Measurements from ENCODE around the gene SUSD3. TPM values are rescaled to one million over a fixed set of nuclear protein-coding genes. Genes with fewer than 3 reads are reported as not detected.

SUSD3 gene
- total and polyA plus RNA-seq, 2 donors (not counting 1 experiment from before 2014, with no cell fraction given) = 0.17 to 4.6 TPM

DNA sequence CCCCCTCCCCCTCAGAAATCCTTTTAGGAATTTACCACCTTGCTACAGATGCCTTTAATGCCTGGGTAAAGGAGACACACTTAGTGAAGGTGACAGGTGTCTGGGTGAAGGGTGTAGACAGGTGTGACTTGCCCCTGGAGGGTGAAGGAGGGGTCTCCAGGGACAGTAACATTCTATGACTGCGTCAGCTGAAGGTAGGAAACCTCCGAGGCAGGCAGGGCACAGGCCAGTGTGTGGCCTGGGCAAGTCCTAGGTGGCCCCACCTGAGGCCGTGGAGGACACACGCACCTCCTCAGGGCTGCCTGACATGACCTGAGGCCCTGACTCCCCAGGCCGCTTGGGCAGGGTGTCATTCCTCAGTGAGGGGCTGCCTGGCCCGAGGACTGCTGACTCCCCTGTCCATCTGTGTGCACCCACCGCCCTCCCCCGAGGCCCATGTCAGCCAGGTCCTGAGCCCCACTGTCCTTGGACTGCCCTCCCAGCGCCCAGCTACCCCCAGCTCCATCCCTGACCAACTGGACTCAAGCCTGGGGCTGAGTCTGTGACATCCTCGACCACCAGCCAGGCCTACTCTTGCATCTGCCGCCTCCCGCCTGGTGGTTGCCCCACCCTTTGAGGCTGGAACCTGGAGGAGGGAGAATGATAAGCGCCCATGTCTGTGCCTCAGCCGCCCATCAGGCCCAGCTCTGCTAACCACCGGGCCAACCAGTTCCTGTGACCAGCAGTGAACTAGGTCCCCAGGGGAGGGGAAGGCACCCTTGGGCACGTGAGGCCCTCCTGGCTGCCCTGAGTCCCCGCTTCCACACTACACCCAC lies 55.9 kb downstream of the SUSD3 start:
- no peak for DNase-seq (ENCODE audit: low read depth in 2 of 2)

DNA sequence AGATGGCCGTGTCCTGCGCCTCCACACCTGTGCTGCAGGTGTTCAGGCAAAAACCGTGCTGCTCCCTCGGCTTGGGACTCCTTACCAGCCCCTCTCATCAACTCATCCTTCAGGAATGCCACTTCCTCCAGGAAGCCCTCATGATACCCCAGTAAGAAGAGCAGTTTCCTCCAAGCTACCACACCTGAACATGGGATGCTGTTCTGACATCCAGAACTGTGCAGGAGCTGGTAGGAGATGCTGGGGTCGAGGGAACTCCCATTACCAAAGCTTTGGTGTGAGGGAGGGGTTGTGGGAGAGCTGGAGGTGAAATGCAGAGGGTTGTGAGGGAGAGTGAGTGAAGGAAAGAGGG lies 56.5 kb downstream of the SUSD3 start:
- H3K27me3 ChIP-seq (ENCODE audit: control insufficient read depth, insufficient read depth, low read length) = no peaks in the 10 kb centered on the region
- H4K20me1 ChIP-seq (ENCODE audit: control insufficient read depth, extremely low read depth, insufficient read depth, low read length) = no peaks in the 10 kb centered on the region
- TF ChIP-seq CTCF (conservative IDR thresholded peaks at IDR 0.05 in 1 of 2, IDR thresholded peaks at IDR 0.05 in 1 of 2; ENCODE audit: low read depth in 1 of 2, low read length in 2 of 2) = no peak
- no peak for TF ChIP-seq EZH2 (IDR thresholded peaks at IDR 0.05; ENCODE audit: low read length, missing control alignments)
- no peak overlapping the region for H3K4me3 ChIP-seq (replicated peaks in 1 of 4; ENCODE audit: control extremely low read depth in 1 of 4, insufficient read depth in 1 of 4, low read depth in 3 of 4, low read length in 4 of 4)
- H3K36me3 ChIP-seq (ENCODE audit: control insufficient read depth, insufficient read depth, low read length) = peaks cover 19% of the 10 kb centered on the region
- no peak overlapping the region for H3K27ac ChIP-seq (ENCODE audit: insufficient read depth, low read length)
- H3K4me2 ChIP-seq (ENCODE audit: extremely low read depth, insufficient read depth, low read length) = no peak overlapping the region
- H3K9me3 ChIP-seq (ENCODE audit: control insufficient read depth, insufficient read depth, low read depth, low read length) = no peaks in the 10 kb centered on the region
- H3K79me2 ChIP-seq (ENCODE audit: control insufficient read depth, insufficient read depth, low read length) = no peaks in the 10 kb centered on the region
- H3K9ac ChIP-seq (ENCODE audit: insufficient read depth, low read length) = no peak overlapping the region
- peaks cover 6% of the 10 kb centered on the region for H3K4me1 ChIP-seq (ENCODE audit: control insufficient read depth, extremely low read depth, insufficient read depth, low read length)
- no peak for DNase-seq (ENCODE audit: low read depth in 2 of 2)
- no peak overlapping the region for H2AFZ ChIP-seq (ENCODE audit: low read length)

More for the DNA sequence above, 55.9 kb downstream of the SUSD3 start:
- H3K4me1 ChIP-seq (ENCODE audit: control insufficient read depth, extremely low read depth, insufficient read depth, low read length) = peaks cover 4% of the 10 kb centered on the region
- no peaks in the 10 kb centered on the region for H3K27me3 ChIP-seq (ENCODE audit: control insufficient read depth, insufficient read depth, low read length)
- no peaks in the 10 kb centered on the region for H3K79me2 ChIP-seq (ENCODE audit: control insufficient read depth, insufficient read depth, low read length)
- H3K9ac ChIP-seq (ENCODE audit: insufficient read depth, low read length) = no peak overlapping the region
- H3K27ac ChIP-seq (ENCODE audit: insufficient read depth, low read length) = no peak overlapping the region
- no peak overlapping the region for H3K4me3 ChIP-seq (replicated peaks in 1 of 4; ENCODE audit: control extremely low read depth in 1 of 4, insufficient read depth in 1 of 4, low read depth in 3 of 4, low read length in 4 of 4)
- no peak overlapping the region for H2AFZ ChIP-seq (ENCODE audit: low read length)
- TF ChIP-seq CTCF (conservative IDR thresholded peaks at IDR 0.05 in 1 of 2, IDR thresholded peaks at IDR 0.05 in 1 of 2; ENCODE audit: low read depth in 1 of 2, low read length in 2 of 2) (no peak), EZH2 (IDR thresholded peaks at IDR 0.05; ENCODE audit: low read length, missing control alignments) (no peak)
- H3K9me3 ChIP-seq (ENCODE audit: control insufficient read depth, insufficient read depth, low read depth, low read length) = no peaks in the 10 kb centered on the region
- peaks cover 21% of the 10 kb centered on the region for H3K36me3 ChIP-seq (ENCODE audit: control insufficient read depth, insufficient read depth, low read length)
- H3K4me2 ChIP-seq (ENCODE audit: extremely low read depth, insufficient read depth, low read length) = no peak overlapping the region
- no peaks in the 10 kb centered on the region for H4K20me1 ChIP-seq (ENCODE audit: control insufficient read depth, extremely low read depth, insufficient read depth, low read length)

- H2AFZ ChIP-seq (ENCODE audit: low read length) = no peak overlapping the region
- peaks cover 8% of the 10 kb centered on the region for H3K4me1 ChIP-seq (ENCODE audit: control insufficient read depth, extremely low read depth, insufficient read depth, low read length)
- H3K27ac ChIP-seq (ENCODE audit: insufficient read depth, low read length) = no peak overlapping the region
- no peaks in the 10 kb centered on the region for H3K9me3 ChIP-seq (ENCODE audit: control insufficient read depth, insufficient read depth, low read depth, low read length)
- H3K4me3 ChIP-seq (replicated peaks in 1 of 4; ENCODE audit: control extremely low read depth in 1 of 4, insufficient read depth in 1 of 4, low read depth in 3 of 4, low read length in 4 of 4) = no peak overlapping the region
- no peak overlapping the region for H3K9ac ChIP-seq (ENCODE audit: insufficient read depth, low read length)
- peaks cover 15% of the 10 kb centered on the region for H3K36me3 ChIP-seq (ENCODE audit: control insufficient read depth, insufficient read depth, low read length)
- no peak overlapping the region for H3K4me2 ChIP-seq (ENCODE audit: extremely low read depth, insufficient read depth, low read length)
- H3K79me2 ChIP-seq (ENCODE audit: control insufficient read depth, insufficient read depth, low read length) = no peaks in the 10 kb centered on the region
- H4K20me1 ChIP-seq (ENCODE audit: control insufficient read depth, extremely low read depth, insufficient read depth, low read length) = no peaks in the 10 kb centered on the region
- TF ChIP-seq CTCF (conservative IDR thresholded peaks at IDR 0.05 in 1 of 2, IDR thresholded peaks at IDR 0.05 in 1 of 2; ENCODE audit: low read depth in 1 of 2, low read length in 2 of 2) = no peak
- no peak for TF ChIP-seq EZH2 (IDR thresholded peaks at IDR 0.05; ENCODE audit: low read length, missing control alignments)
- DNase-seq (ENCODE audit: low read depth in 2 of 2) = no peak
- no peaks in the 10 kb centered on the region for H3K27me3 ChIP-seq (ENCODE audit: control insufficient read depth, insufficient read depth, low read length)
Measured at GRCh38 chr9:93115486-93116071, 57.1 kb downstream of the SUSD3 start.
